AG09319 (cell line): Measurements from ENCODE around the gene LY6G5C.

Experiments
- DNase-seq: peaks from one replicate; pipeline ENCODE4 v3.0.0-alpha.2; 2010; ENCODE audit warnings: low read depth; ENCODE audit errors: extremely low read depth
- CTCF ChIP-seq: IDR thresholded peaks from 2 replicates; pipeline ENCODE4 v1.5.1; 2011; ENCODE audit warnings: low read depth, mild to moderate bottlenecking, inconsistent platforms, low read length, moderate library complexity

Gene LY6G5C

GRCh38 chr6:31727034-31727716 lies 46.3 kb upstream of the LY6G5C start:
- no peak for DNase-seq
- TF ChIP-seq CTCF, result no peak

GRCh38 chr6:31725502-31726350 lies 44.9 kb upstream of the LY6G5C start:
- DNase-seq, result no peak
- TF ChIP-seq CTCF, result no peak

GRCh38 chr6:31723980-31724691 lies 43.3 kb upstream of the LY6G5C start:
- no peak for DNase-seq
- TF ChIP-seq CTCF, result no peak

- TF ChIP-seq CTCF, result no peak
- no peak for DNase-seq
Measured at GRCh38 chr6:31723245-31723979, 42.5 kb upstream of the LY6G5C start, which contains the start of gene MPIG6B. Gene MPIG6B (plus strand): TSS chr6:31723373. CDS start chr6:31723384, 11 bp downstream.

GRCh38 chr6:31722173-31722572 lies 41.3 kb upstream of the LY6G5C start:
- no peak for TF ChIP-seq CTCF
- DNase-seq, result no peak

- DNase-seq, result no peak
- no peak for TF ChIP-seq CTCF
Measured at GRCh38 chr6:31721351-31722020, 40.6 kb upstream of the LY6G5C start, which contains the start of gene LY6G6C. Gene LY6G6C (minus strand): TSS chr6:31721746. CDS start chr6:31721679, 67 bp downstream.
